ENCODE measurements around the gene ENPP4. TPM values are rescaled to one million over a fixed set of nuclear protein-coding genes. Genes with fewer than 3 reads are reported as not detected.

ENPP4 gene
- total and polyA plus RNA-seq, 2 of the 4 experiments (the other 2 are of a cell fraction) = under 0.01 to 0.03 TPM

- H3K9me1 ChIP-seq (ENCODE audit: insufficient read depth, low read length) = no peaks in the 10 kb centered on the region
- ChIA-PET CTCF (no interaction called here), POLR2A (ENCODE audit: unreplicated experiment) (no interaction called here)
- no peak overlapping the region for H3K4me2 ChIP-seq (ENCODE audit: low read depth, low read length)
- H3K4me1 ChIP-seq (ENCODE audit: control insufficient read depth, insufficient read depth, low read length) = no peaks in the 10 kb centered on the region
- H2BK5ac ChIP-seq (ENCODE audit: low read depth, low read length, poor library complexity, severe bottlenecking) = no peak overlapping the region
- no TSS peak for BruUV-seq (replicated peaks)
- no peak overlapping the region for H4K8ac ChIP-seq (ENCODE audit: low read depth in 2 of 2, low read length in 2 of 2)
- H3K36me3 ChIP-seq (ENCODE audit: control insufficient read depth, insufficient read depth, low read length) = no peaks in the 10 kb centered on the region
- no peak overlapping the region for H2AFZ ChIP-seq (replicated peaks; ENCODE audit: low read length, poor library complexity)
- no peaks in the 10 kb centered on the region for H3K79me1 ChIP-seq (ENCODE audit: low read depth in 1 of 2, low read length in 2 of 2)
- ATAC-seq (ENCODE audit: low read depth) (no peak), DNase-seq (no peak)
- TF ChIP-seq RAD21 (IDR thresholded peaks at IDR 0.05; ENCODE audit: low read length) (no peak), NFE2L2 (IDR thresholded peaks at IDR 0.05; ENCODE audit: low read depth, low read length) (no peak), CHD1 (IDR thresholded peaks at IDR 0.05; ENCODE audit: low read depth, low read length) (no peak)
- H3K56ac ChIP-seq (ENCODE audit: extremely low read depth, insufficient read depth, low read length) = no peak overlapping the region
- no peak overlapping the region for H3K4me3 ChIP-seq (ENCODE audit: insufficient read depth, low read depth, low read length)
- no peaks in the 10 kb centered on the region for H4K20me1 ChIP-seq (ENCODE audit: insufficient read depth, low read length)
- H2BK120ac ChIP-seq (ENCODE audit: low read depth, low read length) = no peak overlapping the region
- no peak overlapping the region for H3K4ac ChIP-seq (ENCODE audit: low read depth, low read length)
- no peak overlapping the region for H3K23ac ChIP-seq (ENCODE audit: low read depth, low read length)
- H3K14ac ChIP-seq (replicated peaks; ENCODE audit: low read depth, low read length) = no peak overlapping the region
- H3K27ac ChIP-seq (ENCODE audit: insufficient read depth, low read length) = no peak overlapping the region
- H2BK20ac ChIP-seq (ENCODE audit: low read depth, low read length) = no peak overlapping the region
- no peak overlapping the region for H3K18ac ChIP-seq (ENCODE audit: low read depth, low read length)
- no peak overlapping the region for H3K9ac ChIP-seq (ENCODE audit: low read depth, low read length)
- WGBS, 2 experiments (ENCODE audit: extremely low coverage in 2 of 2, insufficient read length in 1 of 2) = no CpG with 5 or more reads among the region's 4 CpGs
- no peaks in the 10 kb centered on the region for H3K9me3 ChIP-seq (ENCODE audit: control insufficient read depth, insufficient read depth, low read length)
- H2BK15ac ChIP-seq (ENCODE audit: low read depth, low read length) = no peak overlapping the region
- no peaks in the 10 kb centered on the region for H3K27me3 ChIP-seq (ENCODE audit: control insufficient read depth, insufficient read depth, low read length)
- intact Hi-C loops (cut with micrococcal nuclease) = no loop called here
- no peak overlapping the region for H2AK5ac ChIP-seq (ENCODE audit: low read depth, low read length)
- in situ Hi-C loops (cut with MboI; ENCODE audit: low sequenced_read_pairs) = no loop called here
- no peak overlapping the region for H2AK9ac ChIP-seq (replicated peaks; ENCODE audit: low read depth, low read length, poor library complexity)
- dilution Hi-C loops (cut with HindIII; ENCODE audit: low sequenced_read_pairs, unreplicated experiment) = no loop called here
- no peak overlapping the region for H4K91ac ChIP-seq (ENCODE audit: insufficient read depth, low read depth, low read length)
- H4K5ac ChIP-seq (ENCODE audit: low read depth, low read length) = no peak overlapping the region
Measured at GRCh38 chr6:46189726-46190125, 59.9 kb downstream of the ENPP4 start.

All from IMR-90 (cell line).